ENCODE measurements around the gene PCDH15. TPM values are rescaled to one million over a fixed set of nuclear protein-coding genes. Genes with fewer than 3 reads are reported as not detected.

PCDH15 gene
- total RNA-seq, 2 experiments from 2014 or later = not detected

DNA sequence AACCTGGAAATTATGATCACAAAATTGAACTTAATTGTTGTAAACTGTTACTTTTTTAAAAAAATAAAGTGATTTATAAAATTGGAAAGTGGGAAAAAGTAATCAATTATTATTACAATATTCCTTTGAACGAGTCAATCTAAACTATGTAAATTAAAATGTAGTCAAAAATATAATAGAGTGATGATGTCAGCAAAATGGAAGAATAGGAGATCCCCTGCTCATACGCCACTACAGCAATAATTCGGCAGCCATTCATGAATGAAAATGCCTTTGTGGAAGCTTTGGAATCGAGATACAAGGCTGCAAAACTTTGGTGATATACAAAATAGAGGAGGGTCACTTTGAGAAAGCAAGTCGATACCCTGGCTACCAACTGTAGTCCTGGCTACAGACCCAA is 36.4 kb upstream of the PCDH15 start:
- ChIA-PET CTCF (no interaction called here), POLR2A (no interaction called here)
- H3K36me3 ChIP-seq (ENCODE audit: insufficient read depth, low read length) = no peaks in the 10 kb centered on the region
- Mint-ChIP-seq H3K9me3 (peaks cover 4% of the 10 kb centered on the region), H3K27ac (no peak overlapping the region), H3K27me3 (no peaks in the 10 kb centered on the region), H3K4me3 (no peak overlapping the region), H3K4me1 (ENCODE audit: low read depth) (no peaks in the 10 kb centered on the region), H3K36me3 (ENCODE audit: low read depth) (no peaks in the 10 kb centered on the region)
- DNase-seq (no peak), ATAC-seq (ENCODE audit: poor library complexity) (no peak)
- TF ChIP-seq, protein P1, sequence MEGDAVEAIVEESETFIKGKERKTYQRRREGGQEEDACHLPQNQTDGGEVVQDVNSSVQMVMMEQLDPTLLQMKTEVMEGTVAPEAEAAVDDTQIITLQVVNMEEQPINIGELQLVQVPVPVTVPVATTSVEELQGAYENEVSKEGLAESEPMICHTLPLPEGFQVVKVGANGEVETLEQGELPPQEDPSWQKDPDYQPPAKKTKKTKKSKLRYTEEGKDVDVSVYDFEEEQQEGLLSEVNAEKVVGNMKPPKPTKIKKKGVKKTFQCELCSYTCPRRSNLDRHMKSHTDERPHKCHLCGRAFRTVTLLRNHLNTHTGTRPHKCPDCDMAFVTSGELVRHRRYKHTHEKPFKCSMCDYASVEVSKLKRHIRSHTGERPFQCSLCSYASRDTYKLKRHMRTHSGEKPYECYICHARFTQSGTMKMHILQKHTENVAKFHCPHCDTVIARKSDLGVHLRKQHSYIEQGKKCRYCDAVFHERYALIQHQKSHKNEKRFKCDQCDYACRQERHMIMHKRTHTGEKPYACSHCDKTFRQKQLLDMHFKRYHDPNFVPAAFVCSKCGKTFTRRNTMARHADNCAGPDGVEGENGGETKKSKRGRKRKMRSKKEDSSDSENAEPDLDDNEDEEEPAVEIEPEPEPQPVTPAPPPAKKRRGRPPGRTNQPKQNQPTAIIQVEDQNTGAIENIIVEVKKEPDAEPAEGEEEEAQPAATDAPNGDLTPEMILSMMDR (IDR thresholded peaks at IDR 0.05) = no peak
- peaks cover 0 to 4% of the 10 kb centered on the region in 2 experiments for H3K9me3 ChIP-seq (ENCODE audit: control insufficient read depth in 1 of 2, insufficient read depth in 1 of 2, low read length in 2 of 2)
- H3K4me3 ChIP-seq (ENCODE audit: low read length) = no peak overlapping the region
- H3K27me3 ChIP-seq (ENCODE audit: control insufficient read depth in 1 of 2, insufficient read depth in 2 of 2, low read length in 2 of 2) = no peaks in the 10 kb centered on the region
- intact Hi-C loops (cut with DNase I, micrococcal nuclease) = no loop called here
- H3K27ac ChIP-seq (ENCODE audit: low read depth in 1 of 2, low read length in 2 of 2) = no peak overlapping the region
- H3K4me1 ChIP-seq (ENCODE audit: insufficient read depth, low read length) = no peaks in the 10 kb centered on the region

DNA sequence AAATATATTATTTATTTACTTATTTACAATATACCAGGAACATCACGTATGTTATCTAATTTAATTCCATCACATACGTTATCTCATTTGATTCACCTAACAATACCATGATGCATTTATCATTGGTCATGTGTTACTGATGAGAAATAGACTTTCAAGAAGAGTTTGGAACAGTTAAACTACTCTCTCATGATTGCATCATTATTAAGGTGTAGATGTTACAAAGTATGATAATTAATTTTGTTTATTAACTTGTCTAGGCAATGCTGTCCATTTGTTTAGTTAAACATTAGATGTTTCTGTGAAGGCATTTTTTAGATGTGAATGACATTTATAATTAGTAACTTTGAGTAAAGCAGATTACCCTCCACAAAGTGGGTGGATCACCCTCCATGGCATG is 32.0 kb upstream of the PCDH15 start:
- no peaks in the 10 kb centered on the region for H3K4me1 ChIP-seq (ENCODE audit: insufficient read depth, low read length)
- no peaks in the 10 kb centered on the region for H3K27me3 Mint-ChIP-seq
- no peaks in the 10 kb centered on the region for H3K9me3 Mint-ChIP-seq
- ChIA-PET POLR2A (no interaction called here), CTCF (no interaction called here)
- no peaks in the 10 kb centered on the region for H3K27me3 ChIP-seq (ENCODE audit: control insufficient read depth in 1 of 2, insufficient read depth in 2 of 2, low read length in 2 of 2)
- ATAC-seq (ENCODE audit: poor library complexity) = no peak
- H3K36me3 Mint-ChIP-seq (ENCODE audit: low read depth) = no peaks in the 10 kb centered on the region
- H3K4me1 Mint-ChIP-seq (ENCODE audit: low read depth) = no peaks in the 10 kb centered on the region
- no peaks in the 10 kb centered on the region for H3K9me3 ChIP-seq (ENCODE audit: control insufficient read depth in 1 of 2, insufficient read depth in 1 of 2, low read length in 2 of 2)
- intact Hi-C loops (cut with DNase I, micrococcal nuclease) = no loop called here
- TF ChIP-seq, protein P1 (IDR thresholded peaks at IDR 0.05) = no peak
- no peak overlapping the region for H3K27ac ChIP-seq (ENCODE audit: low read depth in 1 of 2, low read length in 2 of 2)
- DNase-seq = no peak
- H3K4me3 ChIP-seq (ENCODE audit: low read length) = no peak overlapping the region
- H3K4me3 Mint-ChIP-seq = no peak overlapping the region
- no peak overlapping the region for H3K27ac Mint-ChIP-seq
- H3K36me3 ChIP-seq (ENCODE audit: insufficient read depth, low read length) = no peaks in the 10 kb centered on the region

DNA sequence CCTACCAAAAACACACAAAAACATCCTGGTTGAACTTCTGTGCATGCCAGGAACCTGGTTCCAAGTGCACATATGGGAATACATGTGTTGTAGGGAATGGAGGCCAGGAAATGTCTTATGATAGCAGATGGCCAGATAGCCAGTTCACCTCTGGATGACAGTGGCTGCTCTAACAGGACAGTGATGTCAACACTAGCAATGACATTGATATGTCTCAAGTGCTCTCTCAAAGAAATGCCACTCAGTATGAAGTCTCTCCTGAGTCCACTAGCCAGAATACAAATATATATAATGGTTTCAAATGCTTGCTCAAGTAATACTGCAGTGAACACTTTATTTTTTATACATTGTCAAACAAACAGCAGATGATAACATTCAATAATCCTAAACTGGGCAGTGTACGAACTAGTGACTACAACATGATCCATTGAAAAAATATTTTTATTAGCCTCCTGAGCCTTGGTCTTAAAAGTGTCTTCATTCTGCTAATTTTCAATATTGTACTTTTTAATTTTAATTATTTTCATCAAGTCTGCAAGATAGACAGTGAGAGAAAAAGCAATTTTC is 26.0 kb upstream of the PCDH15 start:
- POLR2A ChIA-PET = no interaction called here
- no peak overlapping the region for H3K4me3 Mint-ChIP-seq
- H3K27me3 Mint-ChIP-seq = no peaks in the 10 kb centered on the region
- no peaks in the 10 kb centered on the region for H3K36me3 ChIP-seq (ENCODE audit: insufficient read depth, low read length)
- TF ChIP-seq, protein P1 (IDR thresholded peaks at IDR 0.05) = no peak
- DNase-seq (no peak), ATAC-seq (ENCODE audit: poor library complexity) (no peak)
- H3K4me1 Mint-ChIP-seq (ENCODE audit: low read depth) = no peaks in the 10 kb centered on the region
- no peak overlapping the region for H3K27ac Mint-ChIP-seq
- no peak overlapping the region for H3K27ac ChIP-seq (ENCODE audit: low read depth in 1 of 2, low read length in 2 of 2)
- H3K27me3 ChIP-seq (ENCODE audit: control insufficient read depth in 1 of 2, insufficient read depth in 2 of 2, low read length in 2 of 2) = no peaks in the 10 kb centered on the region
- no peaks in the 10 kb centered on the region for H3K4me1 ChIP-seq (ENCODE audit: insufficient read depth, low read length)
- H3K36me3 Mint-ChIP-seq (ENCODE audit: low read depth) = no peaks in the 10 kb centered on the region
- H3K4me3 ChIP-seq (ENCODE audit: low read length) = no peak overlapping the region
- H3K9me3 ChIP-seq (ENCODE audit: control insufficient read depth in 1 of 2, insufficient read depth in 1 of 2, low read length in 2 of 2) = peaks cover 0 to 5% of the 10 kb centered on the region in 2 experiments
- intact Hi-C loops (cut with DNase I, micrococcal nuclease) = no loop called here
- peaks cover 4% of the 10 kb centered on the region for H3K9me3 Mint-ChIP-seq
- CTCF ChIA-PET = no interaction called here

All from CD4-positive, alpha-beta T cell (primary cell).